Activated naive CD8-positive, alpha-beta T cell treated with anti-CD3 and anti-CD28 coated beads, Interleukin-2, amount 10 ng/mL, durations not matched to agents 7 days and 5 days (primary cell): Measurements from ENCODE around the gene PSPC1. TPM values are rescaled to one million over a fixed set of nuclear protein-coding genes. Genes with fewer than 3 reads are reported as not detected.
A peak's percentile ranks its signal among the peaks of the same experiment; 100 is the strongest.
"Not testable (repeated sequence)": the region's sequence is repeated elsewhere in the genome, so short reads cannot be mapped to it uniquely, and the experiment has no call there.

Experiments used
- ATAC-seq: fragments of 150-1000 bp; cut with Tn5 transposase; one replicate; pipeline ENCODE4 v1.10.0; 2021; ENCODE audit warnings: low read depth, moderate library complexity
- POLR2A ChIA-PET: fragments of 350-600 bp; sonication (Branson Sonifier 250); formaldehyde crosslinking; loops from one replicate; lab custom pipeline; 2021; ENCODE audit warnings: antibody characterized with exemption; lab: Charles Lee
- DNase-seq: peaks from one replicate; pipeline ENCODE4 v3.0.0; 2021
- H3K27ac Mint-ChIP-seq: one replicate; pipeline ENCODE4 v1.8.0; 2022; ENCODE audit warnings: mild to moderate bottlenecking, mixed read lengths
- H3K27me3 Mint-ChIP-seq: one replicate; pipeline ENCODE4 v1.8.0; 2022; ENCODE audit warnings: mild to moderate bottlenecking, moderate library complexity, mixed read lengths
- H3K36me3 Mint-ChIP-seq: one replicate; pipeline ENCODE4 v1.8.0; 2021; ENCODE audit warnings: mild to moderate bottlenecking, mixed read lengths
- H3K4me1 Mint-ChIP-seq: one replicate; pipeline ENCODE4 v1.8.0; 2021; ENCODE audit warnings: mixed read lengths
- H3K4me3 Mint-ChIP-seq: one replicate; pipeline ENCODE4 v1.8.0; 2022; ENCODE audit warnings: mild to moderate bottlenecking, moderate library complexity, mixed read lengths
- H3K9me3 Mint-ChIP-seq: one replicate; pipeline ENCODE4 v1.8.0; 2021; ENCODE audit warnings: mixed read lengths
- total RNA-seq, 2 experiments: library from RNA; stranded (reverse); gene quantifications; one replicate each; pipeline ENCODE4 v1.2.3, GENCODE V29; 2021

PSPC1 gene
- total RNA-seq, 2 experiments from 2014 or later, result 75.6 to 80.3 TPM

- POLR2A ChIA-PET, result no interaction called here
- Mint-ChIP-seq H3K27me3 (no peaks in the 10 kb centered on the region), H3K27ac (no peak overlapping the region), H3K4me1 (no peaks in the 10 kb centered on the region), H3K4me3 (no peak overlapping the region), H3K36me3 (peaks cover 2% of the 10 kb centered on the region), H3K9me3 (no peaks in the 10 kb centered on the region)
- DNase-seq (no peak), ATAC-seq (no peak)
These were observed 9.3 kb upstream of the PSPC1 start for GRCh38 chr13:19791953-19792537.

GRCh38 chr13:19782049-19782726 lies 557 bp downstream of the PSPC1 start:
- Mint-ChIP-seq H3K4me3 (peak overlapping the region; percentile 95), H3K27ac (peak overlapping the region; percentile 98), H3K27me3 (no peaks in the 10 kb centered on the region), H3K9me3 (no peaks in the 10 kb centered on the region), H3K4me1 (peaks cover 6% of the 10 kb centered on the region), H3K36me3 (peaks cover 8% of the 10 kb centered on the region)
- POLR2A ChIA-PET, result interaction anchor here (1.2 to 3.1 kb wide), 9 partner anchors 10 to 1822 kb away, joined by 3 to 50 read pairs (median 4); partner anchors contain the start of genes MICU2, MPHOSPH8 and ZMYM5
- ATAC-seq, result peak; percentile 43
- DNase-seq, result peak; percentile 70

- Mint-ChIP-seq H3K36me3 (peaks cover 8% of the 10 kb centered on the region), H3K4me1 (peaks cover 6% of the 10 kb centered on the region), H3K27me3 (no peaks in the 10 kb centered on the region), H3K9me3 (no peaks in the 10 kb centered on the region), H3K27ac (peak overlapping the region; percentile 98), H3K4me3 (peak overlapping the region; percentile 95)
- POLR2A ChIA-PET, result interaction anchor here (1.2 to 3.1 kb wide), 5 partner anchors 9 to 337 kb away, joined by 3 to 50 read pairs (median 6); partner anchors contain the start of genes MPHOSPH8 and ZMYM5
- ATAC-seq, result no peak
- no peak for DNase-seq
These were observed 1.2 kb downstream of the PSPC1 start for GRCh38 chr13:19781526-19781925.

DNA sequence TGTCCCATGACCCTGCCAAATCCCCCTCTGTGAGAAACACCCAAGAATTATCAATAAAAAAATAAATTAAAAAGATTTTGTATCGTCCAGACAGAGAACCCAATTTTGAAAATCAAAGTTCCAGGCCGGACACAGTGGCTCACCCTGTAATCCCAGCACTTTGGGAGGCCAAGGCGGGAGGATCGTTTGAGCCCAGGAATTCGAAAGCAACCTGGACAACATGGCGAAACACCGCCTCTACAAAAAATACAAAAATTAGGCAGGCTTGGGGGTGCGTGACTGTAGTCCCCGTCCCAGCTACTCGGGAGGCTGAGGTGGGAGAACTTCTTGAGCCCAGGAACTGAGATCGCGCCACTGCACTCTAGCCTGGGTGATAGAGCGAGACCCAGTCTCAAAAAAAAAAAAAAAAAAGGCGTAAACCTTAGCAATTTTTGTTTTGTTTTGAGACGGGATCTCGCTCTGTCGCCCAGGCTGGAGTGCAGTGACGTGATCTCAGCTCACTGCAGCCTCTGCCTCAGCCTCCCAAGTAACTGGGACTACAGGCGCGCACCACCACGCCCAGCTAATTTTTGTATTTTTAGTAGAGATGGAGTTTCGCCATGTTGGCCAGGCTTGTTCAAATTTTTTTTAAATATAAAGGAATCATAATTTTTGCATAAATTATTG lies 1.9 kb downstream of the PSPC1 start:
- DNase-seq, H3K9me3 Mint-ChIP-seq, H3K27me3 Mint-ChIP-seq, H3K27ac Mint-ChIP-seq, H3K4me1 Mint-ChIP-seq, ATAC-seq: not testable (repeated sequence)
- POLR2A ChIA-PET, result interaction anchor here (0.8 to 3.1 kb wide), 6 partner anchors 9 to 338 kb away, joined by 3 to 50 read pairs (median 6); partner anchors contain the start of genes MPHOSPH8 and ZMYM5
- peaks cover 11% of the 10 kb centered on the region for H3K36me3 Mint-ChIP-seq
- H3K4me3 Mint-ChIP-seq, result peak overlapping the region; percentile 95

- no peak overlapping the region for H3K4me3 Mint-ChIP-seq
- no peaks in the 10 kb centered on the region for H3K9me3 Mint-ChIP-seq
- no peak overlapping the region for H3K27ac Mint-ChIP-seq
- POLR2A ChIA-PET, result interaction anchor here (1.0 to 2.0 kb wide), 2 partner anchors 9 to 92 kb away, joined by 5 to 6 read pairs; partner anchors contain the start of gene ZMYM5
- no peak for DNase-seq
- peaks cover 18% of the 10 kb centered on the region for H3K36me3 Mint-ChIP-seq
- peaks cover 32% of the 10 kb centered on the region for H3K4me1 Mint-ChIP-seq
- no peak for ATAC-seq
- no peaks in the 10 kb centered on the region for H3K27me3 Mint-ChIP-seq
These were observed 10.4 kb downstream of the PSPC1 start for GRCh38 chr13:19772306-19772705.

GRCh38 chr13:19769854-19770253 lies 12.9 kb downstream of the PSPC1 start:
- Mint-ChIP-seq H3K27ac (no peak overlapping the region), H3K4me3 (no peak overlapping the region), H3K9me3 (no peaks in the 10 kb centered on the region), H3K36me3 (peaks cover 23% of the 10 kb centered on the region), H3K4me1 (peaks cover 31% of the 10 kb centered on the region), H3K27me3 (no peaks in the 10 kb centered on the region)
- DNase-seq (no peak), ATAC-seq (no peak)
- POLR2A ChIA-PET, result interaction anchor here (1.9 kb wide), 1 partner anchor 94 kb away, joined by 7 read pairs; the partner anchor contains the start of gene ZMYM5

DNA sequence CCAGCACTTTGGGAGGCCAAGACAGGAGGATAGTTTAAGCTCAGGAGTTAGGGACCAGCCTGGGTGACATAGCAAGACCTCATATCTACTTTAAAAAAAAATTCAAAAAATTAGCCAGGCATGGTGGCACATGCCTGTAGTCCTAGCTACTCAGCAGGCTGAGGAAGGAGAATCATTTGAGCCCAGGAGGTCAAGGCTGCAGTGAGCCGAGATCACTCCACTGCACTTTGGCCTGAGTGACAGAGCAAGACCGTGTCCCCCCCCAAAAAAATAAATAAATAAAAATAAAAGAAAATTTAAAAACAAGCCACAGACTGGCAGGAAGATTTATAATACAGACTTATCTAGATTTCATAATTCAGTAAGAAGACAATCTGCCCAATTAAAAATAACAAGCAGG lies 14.8 kb downstream of the PSPC1 start:
- peaks cover 34% of the 10 kb centered on the region for H3K36me3 Mint-ChIP-seq
- POLR2A ChIA-PET, result interaction anchor here (1.5 kb wide), 1 partner anchor 96 kb away, joined by 4 read pairs; no protein-coding TSS in a partner anchor
- peak overlapping the region; percentile 5 for H3K27ac Mint-ChIP-seq
- no peaks in the 10 kb centered on the region for H3K9me3 Mint-ChIP-seq
- no peaks in the 10 kb centered on the region for H3K27me3 Mint-ChIP-seq
- ATAC-seq, result no peak
- peak overlapping the region; percentile 9 for H3K4me3 Mint-ChIP-seq
- peaks cover 36% of the 10 kb centered on the region for H3K4me1 Mint-ChIP-seq
- no peak for DNase-seq

- POLR2A ChIA-PET, result interaction anchor here (0.8 kb wide), 1 partner anchor 97 kb away, joined by 3 read pairs; the partner anchor contains the start of gene ZMYM5
- H3K36me3 Mint-ChIP-seq, result peaks cover 35% of the 10 kb centered on the region
- H3K9me3 Mint-ChIP-seq, result no peaks in the 10 kb centered on the region
- no peak for DNase-seq
- no peak overlapping the region for H3K4me3 Mint-ChIP-seq
- no peak for ATAC-seq
- H3K4me1 Mint-ChIP-seq, result peaks cover 33% of the 10 kb centered on the region
- H3K27ac Mint-ChIP-seq, result no peak overlapping the region
- H3K27me3 Mint-ChIP-seq, result no peaks in the 10 kb centered on the region
These were observed 16.2 kb downstream of the PSPC1 start for GRCh38 chr13:19766591-19766990.

DNA sequence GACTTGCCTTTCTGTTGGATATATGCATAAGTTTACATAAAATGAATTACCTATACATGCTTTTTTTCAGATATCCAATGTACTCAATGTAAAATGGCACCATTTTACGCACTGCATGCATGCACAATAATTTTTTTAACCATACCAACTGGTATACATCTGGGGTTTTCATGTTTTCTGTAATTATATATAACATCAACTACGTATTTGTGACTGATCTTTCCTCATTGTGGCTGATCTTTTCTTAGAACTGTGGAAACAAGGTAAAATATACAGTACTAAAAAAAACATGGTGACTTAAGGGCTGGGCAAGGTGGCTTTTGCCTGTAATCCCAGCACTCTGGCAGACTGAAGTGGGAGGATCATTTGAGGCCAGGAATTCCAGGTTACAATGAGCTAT lies 18.5 kb downstream of the PSPC1 start:
- DNase-seq, result no peak
- POLR2A ChIA-PET, result interaction anchor here (0.6 to 0.7 kb wide), 2 partner anchors 8 to 50 kb away, joined by 3 to 6 read pairs; no protein-coding TSS in a partner anchor
- H3K27me3 Mint-ChIP-seq, result no peaks in the 10 kb centered on the region
- H3K36me3 Mint-ChIP-seq, result peaks cover 48% of the 10 kb centered on the region
- H3K9me3 Mint-ChIP-seq, result no peaks in the 10 kb centered on the region
- no peak overlapping the region for H3K27ac Mint-ChIP-seq
- H3K4me3 Mint-ChIP-seq, result no peak overlapping the region
- H3K4me1 Mint-ChIP-seq, result peaks cover 32% of the 10 kb centered on the region
- peak; percentile 39 for ATAC-seq

DNA sequence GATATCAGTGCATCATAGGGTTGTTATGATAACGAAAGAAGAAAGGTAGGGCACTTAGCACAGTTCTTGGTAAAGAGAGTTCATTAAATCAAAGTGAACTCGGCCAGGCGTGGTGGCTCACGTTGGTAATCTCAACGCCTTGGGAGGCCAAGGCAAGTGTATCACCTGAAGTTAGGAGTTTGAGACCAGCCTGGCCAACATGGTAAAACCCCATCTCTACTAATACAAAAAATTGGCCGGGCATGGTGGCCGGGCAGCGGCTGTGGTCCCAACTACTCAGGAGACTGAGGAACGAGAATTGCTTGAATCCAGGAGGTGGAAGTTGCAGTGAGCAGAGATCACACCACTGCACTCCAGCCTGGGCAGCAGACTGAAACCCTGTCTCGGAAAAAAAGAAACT lies 19.1 kb downstream of the PSPC1 start:
- POLR2A ChIA-PET, result no interaction called here

GRCh38 chr13:19759669-19760068 lies 23.1 kb downstream of the PSPC1 start:
- ATAC-seq (no peak), DNase-seq (no peak)
- Mint-ChIP-seq H3K4me3 (no peak overlapping the region), H3K27me3 (no peaks in the 10 kb centered on the region), H3K36me3 (peaks cover 66% of the 10 kb centered on the region), H3K9me3 (peaks cover 2% of the 10 kb centered on the region), H3K4me1 (peaks cover 21% of the 10 kb centered on the region), H3K27ac (no peak overlapping the region)
- POLR2A ChIA-PET, result interaction anchor here (1.0 to 2.0 kb wide), 2 partner anchors 22 to 104 kb away, joined by 3 to 6 read pairs; no protein-coding TSS in a partner anchor

More for the DNA sequence above, 19.1 kb downstream of the PSPC1 start:
- peaks cover 32% of the 10 kb centered on the region for H3K4me1 Mint-ChIP-seq
- no peaks in the 10 kb centered on the region for H3K27me3 Mint-ChIP-seq
- ATAC-seq (no peak), DNase-seq (no peak)
- no peak overlapping the region for H3K27ac Mint-ChIP-seq
- no peaks in the 10 kb centered on the region for H3K9me3 Mint-ChIP-seq
- H3K36me3 Mint-ChIP-seq, result peaks cover 54% of the 10 kb centered on the region
- H3K4me3 Mint-ChIP-seq, result no peak overlapping the region

- H3K9me3 Mint-ChIP-seq, result no peaks in the 10 kb centered on the region
- POLR2A ChIA-PET, result no interaction called here
- H3K27ac Mint-ChIP-seq, result no peak overlapping the region
- no peaks in the 10 kb centered on the region for H3K4me1 Mint-ChIP-seq
- ATAC-seq, result no peak
- no peaks in the 10 kb centered on the region for H3K27me3 Mint-ChIP-seq
- no peak for DNase-seq
- no peak overlapping the region for H3K4me3 Mint-ChIP-seq
- peaks cover 32% of the 10 kb centered on the region for H3K36me3 Mint-ChIP-seq
These were observed 40.1 kb downstream of the PSPC1 start for GRCh38 chr13:19742643-19743042.
